ENCODE results near the gene PHYKPL. TPM values are rescaled to one million over a fixed set of nuclear protein-coding genes. Genes with fewer than 3 reads are reported as not detected.

The PHYKPL gene
- total and polyA plus RNA-seq, 2 of the 8 experiments (the other 6 are each of a cell fraction or from before 2014, with no cell fraction given): 25.1 to 32.1 TPM

DNA sequence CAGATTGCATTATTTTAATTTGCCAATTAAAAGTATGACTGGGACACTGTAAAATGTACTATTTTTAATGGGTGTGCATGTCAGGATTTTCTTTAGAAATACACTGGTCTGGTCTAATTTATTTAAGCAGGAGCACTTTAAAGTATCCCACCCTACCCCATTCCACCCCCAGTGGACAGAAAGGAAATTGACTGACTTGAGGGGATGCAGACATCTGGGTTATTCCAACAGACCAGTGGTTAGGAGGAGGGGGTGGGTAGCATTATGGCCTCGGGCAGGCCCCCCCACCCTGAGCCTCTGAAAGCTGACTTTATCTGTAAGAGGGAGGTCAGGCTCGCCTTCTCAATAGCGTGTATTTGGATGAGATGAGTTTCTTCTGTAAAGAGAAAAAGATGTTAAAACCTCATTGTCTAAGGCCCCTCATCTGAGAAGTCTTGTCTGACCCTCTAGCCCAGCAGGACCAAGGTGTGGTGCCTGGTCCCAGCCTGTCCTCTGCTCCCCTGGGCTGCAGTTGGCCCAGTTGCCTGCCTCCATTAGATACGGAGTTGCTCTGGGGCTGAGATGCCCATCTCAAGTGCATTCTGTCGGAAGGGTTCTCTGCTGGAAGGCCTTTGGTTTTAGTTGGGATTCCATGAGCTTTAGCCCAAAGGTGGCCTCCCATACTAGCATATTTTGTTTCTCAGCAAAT lies 23.9 kb downstream of the PHYKPL start:
- Histone ChIP-seq H3K23ac (ENCODE audit: insufficient read length) (no peak overlapping the region), H4K8ac (ENCODE audit: extremely low read depth, insufficient read depth, low read length) (no peak overlapping the region), H2BK15ac (ENCODE audit: low read length) (no peak overlapping the region), H3K36me3 (ENCODE audit: control insufficient read depth in 2 of 4, insufficient read depth in 4 of 4, low read length in 3 of 4) (peaks cover 57 to 83% (median 74%) of the 10 kb centered on the region in 4 experiments), H2BK5ac (ENCODE audit: low read depth, low read length) (no peak overlapping the region), H4K91ac (replicated peaks; ENCODE audit: insufficient read length, low read length) (no peak overlapping the region), H3K23me2 (ENCODE audit: low read depth, low read length) (peaks cover 4% of the 10 kb centered on the region), H3K18ac (ENCODE audit: extremely low read depth, low read length) (no peak overlapping the region), H2BK20ac (ENCODE audit: low read length) (no peak overlapping the region), H3K27me3 (replicated peaks in 1 of 4; ENCODE audit: control insufficient read depth in 3 of 4, extremely low read depth in 1 of 4, insufficient read depth in 3 of 4, low read length in 3 of 4) (no peaks in the 10 kb centered on the region), H3K27ac (ENCODE audit: low read depth, low read length) (no peak overlapping the region), H3K9ac (replicated peaks in 1 of 4; ENCODE audit: extremely low read depth in 1 of 4, low read depth in 3 of 4, low read length in 3 of 4) (no peak overlapping the region), H2AFZ (ENCODE audit: low read length) (no peak overlapping the region), H2BK120ac (replicated peaks; ENCODE audit: low read depth, low read length) (no peak overlapping the region), H2AK5ac (ENCODE audit: low read depth, low read length) (no peak overlapping the region), H3K56ac (replicated peaks; ENCODE audit: insufficient read length, low read depth, low read length) (no peak overlapping the region), H3K4ac (replicated peaks; ENCODE audit: insufficient read length, low read depth, low read length) (no peak overlapping the region), H4K5ac (ENCODE audit: insufficient read length, low read depth, low read length) (no peak overlapping the region), H2BK12ac (ENCODE audit: low read depth, low read length) (no peak overlapping the region), H4K20me1 (replicated peaks in 1 of 2; ENCODE audit: control insufficient read depth in 1 of 2, insufficient read depth in 2 of 2, low read length in 2 of 2) (peaks cover 57% of the 10 kb centered on the region in 2 experiments), H3K79me2 (ENCODE audit: control insufficient read depth in 1 of 2, insufficient read depth in 2 of 2, low read length in 2 of 2) (peaks cover 27 to 49% of the 10 kb centered on the region in 2 experiments), H3K4me3 (ENCODE audit: extremely low read depth in 1 of 4, insufficient read depth in 2 of 4, low read depth in 3 of 4, low read length in 4 of 4) (peak overlapping the region in 1 of 4 experiments; percentile 5; a peak in 1 of 8 replicates), H3K79me1 (ENCODE audit: low read depth, low read length) (peaks cover 22% of the 10 kb centered on the region), H3K4me2 (ENCODE audit: insufficient read depth in 1 of 2, low read depth in 2 of 2, low read length in 2 of 2) (no peak overlapping the region), H3K9me3 (ENCODE audit: insufficient read depth in 2 of 2, low read depth in 1 of 2, low read length in 1 of 2) (no peaks in the 10 kb centered on the region), H3K4me1 (replicated peaks in 1 of 4; ENCODE audit: control insufficient read depth in 3 of 4, insufficient read depth in 4 of 4, low read length in 3 of 4) (peaks cover 0 to 10% (median 4%) of the 10 kb centered on the region in 4 experiments; a peak in 6 of 7 replicates), H3K14ac (ENCODE audit: insufficient read length) (no peak overlapping the region)
- WGBS, 2 experiments (ENCODE audit: extremely low coverage in 1 of 2, insufficient coverage in 1 of 2, insufficient read length in 1 of 2, insufficient replicate concordance in 2 of 2, low coverage in 1 of 2, low lambda C conversion rate in 2 of 2, missing lambda C conversion rate in 1 of 2): 95% methylated on average over 5 of the region's 5 CpGs; no CpG with 5 or more reads in 1 of the 2 experiments
- DNase-seq (ENCODE audit: low read depth in 1 of 2, low spot score in 2 of 2): no peak
- no peak for FAIRE-seq
- ChIA-PET CTCF (ENCODE audit: partially characterized antibody) (interaction anchor here (1.3 to 3.3 kb wide), 3 partner anchors 11 to 132 kb away, joined by 3 to 20 read pairs (median 4); no protein-coding TSS in a partner anchor), POLR2A (ENCODE audit: partially characterized antibody) (interaction anchor here (1.5 to 31.3 kb wide), 4 partner anchors 7 to 122 kb away, joined by 4 to 985 read pairs (median 281); partner anchors contain the start of genes GMCL2 and PHYKPL)
- TF ChIP-seq, protein P1, sequence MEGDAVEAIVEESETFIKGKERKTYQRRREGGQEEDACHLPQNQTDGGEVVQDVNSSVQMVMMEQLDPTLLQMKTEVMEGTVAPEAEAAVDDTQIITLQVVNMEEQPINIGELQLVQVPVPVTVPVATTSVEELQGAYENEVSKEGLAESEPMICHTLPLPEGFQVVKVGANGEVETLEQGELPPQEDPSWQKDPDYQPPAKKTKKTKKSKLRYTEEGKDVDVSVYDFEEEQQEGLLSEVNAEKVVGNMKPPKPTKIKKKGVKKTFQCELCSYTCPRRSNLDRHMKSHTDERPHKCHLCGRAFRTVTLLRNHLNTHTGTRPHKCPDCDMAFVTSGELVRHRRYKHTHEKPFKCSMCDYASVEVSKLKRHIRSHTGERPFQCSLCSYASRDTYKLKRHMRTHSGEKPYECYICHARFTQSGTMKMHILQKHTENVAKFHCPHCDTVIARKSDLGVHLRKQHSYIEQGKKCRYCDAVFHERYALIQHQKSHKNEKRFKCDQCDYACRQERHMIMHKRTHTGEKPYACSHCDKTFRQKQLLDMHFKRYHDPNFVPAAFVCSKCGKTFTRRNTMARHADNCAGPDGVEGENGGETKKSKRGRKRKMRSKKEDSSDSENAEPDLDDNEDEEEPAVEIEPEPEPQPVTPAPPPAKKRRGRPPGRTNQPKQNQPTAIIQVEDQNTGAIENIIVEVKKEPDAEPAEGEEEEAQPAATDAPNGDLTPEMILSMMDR (IDR thresholded peaks at IDR 0.05; ENCODE audit: control extremely low read depth in 1 of 3, insufficient read depth in 1 of 3, low read depth in 1 of 3, low read length in 3 of 3): peak in 2 of 3 experiments; percentile 15 to 30; a peak in 2 of 4 replicates
- TF ChIP-seq NRF1 (IDR thresholded peaks at IDR 0.05; ENCODE audit: low read depth, low read length) (no peak), POLR2AphosphoS5 (IDR thresholded peaks at IDR 0.05; ENCODE audit: low read depth, low read length) (peak; percentile 65), POLR2A (IDR thresholded peaks at IDR 0.05; ENCODE audit: control extremely low read depth in 1 of 2, low read depth in 2 of 2, low read length in 2 of 2) (peak; percentile 30 to 56), JUN (IDR thresholded peaks at IDR 0.05; ENCODE audit: low read depth, low read length) (no peak), RAD21 (IDR thresholded peaks at IDR 0.05 in 1 of 2, conservative IDR thresholded peaks at IDR 0.05 in 1 of 2; ENCODE audit: low read depth in 2 of 2, low read length in 2 of 2) (peak in 1 of 2 experiments; percentile 17; a peak in 1 of 4 replicates), GABPA (IDR thresholded peaks at IDR 0.05; ENCODE audit: borderline replicate concordance, insufficient read depth, low read length) (no peak), SRF (IDR thresholded peaks at IDR 0.05; ENCODE audit: low read depth, low read length) (no peak), JUND (IDR thresholded peaks at IDR 0.05; ENCODE audit: low read length) (no peak), CBX8 (IDR thresholded peaks at IDR 0.05; ENCODE audit: borderline replicate concordance, low read depth, low read length) (no peak)
